ENCODE results near the gene MAP3K1. TPM values are rescaled to one million over a fixed set of nuclear protein-coding genes. Genes with fewer than 3 reads are reported as not detected.

MAP3K1 gene
- total and polyA plus RNA-seq, 9 of the 15 experiments (the other 6 are each of a cell fraction or from before 2014, with no cell fraction given), result 3.9 to 13.9 (median 7.5) TPM

GRCh38 chr5:56766926-56767325, 48.4 kb upstream of the MAP3K1 start:
- Histone ChIP-seq H3K9me3 (replicated peaks; ENCODE audit: control insufficient read depth, insufficient read depth, low read depth, low read length) (no peaks in the 10 kb centered on the region), H3K9me1 (ENCODE audit: control insufficient read depth, insufficient read depth, low read length) (no peaks in the 10 kb centered on the region), H3K4me1 (replicated peaks in 1 of 2; ENCODE audit: control insufficient read depth in 2 of 2, insufficient read depth in 2 of 2, low read length in 2 of 2) (peaks cover 6 to 16% of the 10 kb centered on the region in 2 experiments; a peak in 4 of 5 replicates), H3K36me3 (ENCODE audit: control insufficient read depth, insufficient read depth, low read length) (no peaks in the 10 kb centered on the region), H4K20me1 (replicated peaks; ENCODE audit: control insufficient read depth, insufficient read depth, low read length) (no peaks in the 10 kb centered on the region), H3K9ac (ENCODE audit: insufficient read depth in 1 of 2, low read depth in 2 of 2, low read length in 2 of 2) (no peak overlapping the region), H2AFZ (ENCODE audit: low read depth, low read length) (no peak overlapping the region), H3K4me2 (ENCODE audit: insufficient read depth, low read length) (no peak overlapping the region), H3K27me3 (ENCODE audit: control insufficient read depth in 2 of 2, insufficient read depth in 2 of 2, low read length in 2 of 2) (no peaks in the 10 kb centered on the region), H3K4me3 (no peak overlapping the region), H3K27ac (ENCODE audit: extremely low read depth, low read depth, low read length) (no peak overlapping the region), H3K79me2 (ENCODE audit: control insufficient read depth, insufficient read depth, low read length) (no peaks in the 10 kb centered on the region)
- POLR2A ChIA-PET, result no interaction called here
- BruUV-seq (replicated peaks), result no TSS peak
- no peak for DNase-seq (ENCODE audit: extremely low read depth in 1 of 4, low spot score in 3 of 4)
- CTCF ChIA-PET (ENCODE audit: low intra/inter-chr PET ratio), result no interaction called here
- WGBS (ENCODE audit: insufficient coverage, low coverage, missing lambda C conversion rate), result 21% methylated on average over 2 of the region's 3 CpGs
- intact Hi-C loops (cut with micrococcal nuclease), result no loop called here
- FAIRE-seq, result no peak
- in situ Hi-C loops (cut with MboI), result no loop called here
- ATAC-seq, result no peak
- TF ChIP-seq ZBTB49 (CRISPR knock-in tag; IDR thresholded peaks at IDR 0.05; ENCODE audit: borderline replicate concordance) (no peak), HINFP (tag; conservative IDR thresholded peaks at IDR 0.05; ENCODE audit: low read depth) (no peak), PKNOX1 (IDR thresholded peaks at IDR 0.05) (no peak)
